Measurements from ENCODE around the gene LRP4.

LRP4 gene

GRCh38 chr11:46918083-46918787 is at the start of gene LRP4 (continued):
- TF ChIP-seq SALL2 (tag by site-specific recombination; IDR thresholded peaks at IDR 0.05; ENCODE audit: borderline replicate concordance) (no peak), ZBTB8A (tag by site-specific recombination; IDR thresholded peaks at IDR 0.05) (peak; percentile 61), ZNF530 (tag by site-specific recombination; IDR thresholded peaks at IDR 0.05; ENCODE audit: low read depth) (no peak), ZNF518A (tag by site-specific recombination; conservative IDR thresholded peaks at IDR 0.05; ENCODE audit: low read depth) (no peak), ZNF561 (tag by site-specific recombination; IDR thresholded peaks at IDR 0.05; ENCODE audit: borderline replicate concordance) (peak; percentile 60; the same call in 1 of the 2 replicates), ZFP69B (tag by site-specific recombination; IDR thresholded peaks at IDR 0.05) (no peak), ZNF138 (tag by site-specific recombination; IDR thresholded peaks at IDR 0.05; ENCODE audit: borderline replicate concordance) (no peak), ZNF121 (tag by site-specific recombination; IDR thresholded peaks at IDR 0.05) (no peak), ZSCAN5A (tag by site-specific recombination; IDR thresholded peaks at IDR 0.05) (no peak), MEIS1 (CRISPR knock-in tag; IDR thresholded peaks at IDR 0.05; ENCODE audit: borderline replicate concordance) (no peak), GLIS2 (tag by site-specific recombination; IDR thresholded peaks at IDR 0.05) (no peak), ZNF350 (tag by site-specific recombination; IDR thresholded peaks at IDR 0.05) (no peak), EGR2 (tag by site-specific recombination; IDR thresholded peaks at IDR 0.05; ENCODE audit: low read depth) (no peak), ZSCAN23 (tag by site-specific recombination; IDR thresholded peaks at IDR 0.05) (no peak), GLI4 (tag by site-specific recombination; IDR thresholded peaks at IDR 0.05) (no peak), ZNF544 (tag by site-specific recombination; IDR thresholded peaks at IDR 0.05) (no peak), ZNF10 (tag by site-specific recombination; IDR thresholded peaks at IDR 0.05) (no peak), ZNF776 (tag by site-specific recombination; IDR thresholded peaks at IDR 0.05; ENCODE audit: borderline replicate concordance) (no peak), PATZ1 (tag by site-specific recombination; IDR thresholded peaks at IDR 0.05) (no peak), ZFP41 (tag by site-specific recombination; IDR thresholded peaks at IDR 0.05; ENCODE audit: borderline replicate concordance) (no peak), ZNF2 (tag by site-specific recombination; IDR thresholded peaks at IDR 0.05) (no peak), BCL11B (tag by site-specific recombination; IDR thresholded peaks at IDR 0.05; ENCODE audit: low read depth) (no peak), ZSCAN30 (tag by site-specific recombination; IDR thresholded peaks at IDR 0.05) (0 out of 2 replicates have a peak, but pooled peaks have one; percentile 35), KLF16 (tag by site-specific recombination; IDR thresholded peaks at IDR 0.05) (no peak), ZNF600 (tag by site-specific recombination; IDR thresholded peaks at IDR 0.05) (no peak), ZNF18 (tag by site-specific recombination; IDR thresholded peaks at IDR 0.05) (no peak), KLF17 (tag by site-specific recombination; IDR thresholded peaks at IDR 0.05) (no peak), ZNF335 (tag by site-specific recombination; conservative IDR thresholded peaks at IDR 0.05) (no peak), SP2 (tag by site-specific recombination; IDR thresholded peaks at IDR 0.05) (no peak), KLF8 (tag by site-specific recombination; IDR thresholded peaks at IDR 0.05) (no peak), ZNF596 (tag by site-specific recombination; IDR thresholded peaks at IDR 0.05) (no peak)

Data from HEK293 (cell line).